Neural cell (in vitro differentiated cells): ENCODE data around the gene CIT. TPM values are rescaled to one million over a fixed set of nuclear protein-coding genes. Genes with fewer than 3 reads are reported as not detected.

ENCODE experiments used
- H2AFZ ChIP-seq: fragments of 200-600, 300-800 bp; sonication (generic), shearing (Covaris generic); 2 replicates; pipeline ENCODE4 v1.6.0; 2014; ENCODE audit warnings: low read depth, mild to moderate bottlenecking, antibody characterized with exemption, low read length, moderate library complexity
- H3F3A ChIP-seq: fragments of 200-600 bp; shearing (Covaris generic); 2 replicates; pipeline ENCODE4 v1.6.1; 2016; ENCODE audit warnings: mild to moderate bottlenecking, moderate library complexity, mixed read lengths, antibody characterized with exemption, low read length; ENCODE audit not compliant: insufficient read depth, poor library complexity, severe bottlenecking
- H3K27ac ChIP-seq: fragments of 200-600, 300-800 bp; sonication (generic), shearing (Covaris generic); 2 replicates; pipeline ENCODE4 v1.5.1; 2014; ENCODE audit warnings: mild to moderate bottlenecking, low read length, moderate library complexity
- H3K27me3 ChIP-seq: fragments of 300-800, 200-600 bp; sonication (generic), shearing (Covaris generic); 2 replicates; pipeline ENCODE4 v1.6.0; 2014; ENCODE audit warnings: mild to moderate bottlenecking, low read depth, low read length, moderate library complexity; ENCODE audit not compliant: insufficient read depth
- H3K36me3 ChIP-seq: fragments of 300-800, 200-600 bp; sonication (generic), shearing (Covaris generic); 2 replicates; pipeline ENCODE4 v1.5.1; 2014; ENCODE audit warnings: mild to moderate bottlenecking, antibody characterized with exemption, low read length, moderate library complexity; ENCODE audit not compliant: insufficient read depth
- H3K4me2 ChIP-seq: fragments of 300-800, 200-600 bp; sonication (generic), shearing (Covaris generic); 2 replicates; pipeline ENCODE4 v1.6.0; 2014; ENCODE audit warnings: mild to moderate bottlenecking, low read length
- H3K4me3 ChIP-seq: fragments of 300-800, 200-600 bp; sonication (generic), shearing (Covaris generic); 2 replicates; pipeline ENCODE4 v1.5.1; 2014; ENCODE audit warnings: mild to moderate bottlenecking, low read length, moderate library complexity
- H3K79me2 ChIP-seq: fragments of 200-600 bp; shearing (Covaris generic); replicated peaks from 2 replicates; pipeline ENCODE4 v1.6.0; 2014; ENCODE audit warnings: mild to moderate bottlenecking, low read length, moderate library complexity; ENCODE audit not compliant: insufficient read depth
- H3K9ac ChIP-seq: fragments of 300-800, 200-600 bp; sonication (generic), shearing (Covaris generic); 2 replicates; pipeline ENCODE4 v1.6.1; 2016; ENCODE audit warnings: mild to moderate bottlenecking, low read length, mixed read lengths
- H3K9me2 ChIP-seq: fragments of 200-600 bp; shearing (Covaris generic); 2 replicates; pipeline ENCODE4 v1.6.1; 2016; ENCODE audit warnings: mild to moderate bottlenecking, low read length, mixed read lengths; ENCODE audit not compliant: insufficient read depth
- H3K9me3 ChIP-seq: fragments of 200-600, 300-800 bp; sonication (generic), shearing (Covaris generic); 2 replicates; pipeline ENCODE4 v1.6.1; 2016; ENCODE audit warnings: mild to moderate bottlenecking, mixed run types, low read length, moderate library complexity, mixed read lengths
- H4K20me1 ChIP-seq: fragments of 200-600 bp; shearing (Covaris generic); 2 replicates; pipeline ENCODE4 v1.6.1; 2016; ENCODE audit warnings: mild to moderate bottlenecking, mixed run types; ENCODE audit not compliant: insufficient read depth
- CTCF ChIP-seq: fragments of 450-650 bp; IDR thresholded peaks from 2 replicates; pipeline ENCODE4 v1.5.1; 2014; ENCODE audit warnings: antibody characterized with exemption, mild to moderate bottlenecking, moderate library complexity; ENCODE audit not compliant: poor library complexity, severe bottlenecking
- EP300 ChIP-seq: fragments of 450-650 bp; conservative IDR thresholded peaks from 2 replicates; pipeline ENCODE4 v1.6.1; 2014; ENCODE audit warnings: antibody characterized with exemption, mild to moderate bottlenecking, moderate library complexity; ENCODE audit not compliant: poor library complexity, severe bottlenecking
- EZH2 ChIP-seq: fragments of 200-600, 300-800 bp; shearing (Covaris generic), sonication (generic); IDR thresholded peaks from 2 replicates; pipeline ENCODE4 v1.6.1; 2014; ENCODE audit warnings: antibody characterized with exemption, low read length, borderline replicate concordance, mild to moderate bottlenecking; ENCODE audit not compliant: insufficient read depth, poor library complexity, severe bottlenecking
- MXI1 ChIP-seq: fragments of 450-650 bp; conservative IDR thresholded peaks from 2 replicates; pipeline ENCODE4 v1.6.1; 2014; ENCODE audit warnings: antibody characterized with exemption, mild to moderate bottlenecking; ENCODE audit not compliant: poor library complexity, severe bottlenecking
- POLR2AphosphoS5 ChIP-seq: IDR thresholded peaks from 2 replicates; pipeline ENCODE4 v1.6.1; 2012
- RAD21 ChIP-seq: fragments of 450-650 bp; conservative IDR thresholded peaks from 2 replicates; pipeline ENCODE4 v1.6.1; 2014; ENCODE audit warnings: antibody characterized with exemption, mild to moderate bottlenecking, moderate library complexity
- SMC3 ChIP-seq: fragments of 450-650 bp; conservative IDR thresholded peaks from 2 replicates; pipeline ENCODE4 v1.6.1; 2014; ENCODE audit warnings: antibody characterized with exemption, mild to moderate bottlenecking, moderate library complexity; ENCODE audit not compliant: poor library complexity
- TAF1 ChIP-seq: IDR thresholded peaks from 2 replicates; pipeline ENCODE4 v1.6.1; 2012; ENCODE audit warnings: low read depth
- polyA plus RNA-seq: library from polyadenylated mRNA; depleted of rRNA; stranded (reverse); fragments of >200 nt; gene quantifications from 2 replicates; pipeline ENCODE4 v1.2.3, GENCODE V29; 2014
- TF ChIP-seq, protein P1 (sequence below): IDR thresholded peaks from 2 replicates; pipeline ENCODE4 v1.6.1; 2012; ENCODE audit warnings: borderline replicate concordance

Gene CIT
- polyA plus RNA-seq, 1 donor from 2014 or later: 3.3 TPM

- H2AFZ ChIP-seq: no peak overlapping the region
- no peaks in the 10 kb centered on the region for H3K9me2 ChIP-seq
- no peak overlapping the region for H3K9ac ChIP-seq
- TF ChIP-seq EP300 (no peak), SMC3 (no peak), EZH2 (no peak), POLR2AphosphoS5 (no peak), MXI1 (no peak), CTCF (no peak)
- TF ChIP-seq, protein P1, sequence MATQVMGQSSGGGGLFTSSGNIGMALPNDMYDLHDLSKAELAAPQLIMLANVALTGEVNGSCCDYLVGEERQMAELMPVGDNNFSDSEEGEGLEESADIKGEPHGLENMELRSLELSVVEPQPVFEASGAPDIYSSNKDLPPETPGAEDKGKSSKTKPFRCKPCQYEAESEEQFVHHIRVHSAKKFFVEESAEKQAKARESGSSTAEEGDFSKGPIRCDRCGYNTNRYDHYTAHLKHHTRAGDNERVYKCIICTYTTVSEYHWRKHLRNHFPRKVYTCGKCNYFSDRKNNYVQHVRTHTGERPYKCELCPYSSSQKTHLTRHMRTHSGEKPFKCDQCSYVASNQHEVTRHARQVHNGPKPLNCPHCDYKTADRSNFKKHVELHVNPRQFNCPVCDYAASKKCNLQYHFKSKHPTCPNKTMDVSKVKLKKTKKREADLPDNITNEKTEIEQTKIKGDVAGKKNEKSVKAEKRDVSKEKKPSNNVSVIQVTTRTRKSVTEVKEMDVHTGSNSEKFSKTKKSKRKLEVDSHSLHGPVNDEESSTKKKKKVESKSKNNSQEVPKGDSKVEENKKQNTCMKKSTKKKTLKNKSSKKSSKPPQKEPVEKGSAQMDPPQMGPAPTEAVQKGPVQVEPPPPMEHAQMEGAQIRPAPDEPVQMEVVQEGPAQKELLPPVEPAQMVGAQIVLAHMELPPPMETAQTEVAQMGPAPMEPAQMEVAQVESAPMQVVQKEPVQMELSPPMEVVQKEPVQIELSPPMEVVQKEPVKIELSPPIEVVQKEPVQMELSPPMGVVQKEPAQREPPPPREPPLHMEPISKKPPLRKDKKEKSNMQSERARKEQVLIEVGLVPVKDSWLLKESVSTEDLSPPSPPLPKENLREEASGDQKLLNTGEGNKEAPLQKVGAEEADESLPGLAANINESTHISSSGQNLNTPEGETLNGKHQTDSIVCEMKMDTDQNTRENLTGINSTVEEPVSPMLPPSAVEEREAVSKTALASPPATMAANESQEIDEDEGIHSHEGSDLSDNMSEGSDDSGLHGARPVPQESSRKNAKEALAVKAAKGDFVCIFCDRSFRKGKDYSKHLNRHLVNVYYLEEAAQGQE: no peak
- H4K20me1 ChIP-seq: no peaks in the 10 kb centered on the region
- H3K79me2 ChIP-seq: no peaks in the 10 kb centered on the region
- H3K27ac ChIP-seq: no peak overlapping the region
- H3F3A ChIP-seq: no peaks in the 10 kb centered on the region
- H3K4me2 ChIP-seq: no peak overlapping the region
- no peaks in the 10 kb centered on the region for H3K9me3 ChIP-seq
- H3K27me3 ChIP-seq: no peaks in the 10 kb centered on the region
- no peak overlapping the region for H3K4me3 ChIP-seq
- no peaks in the 10 kb centered on the region for H3K36me3 ChIP-seq
Measured at GRCh38 chr12:119772431-119772830, 104.7 kb downstream of the CIT start.

GRCh38 chr12:119770146-119770545, 107.0 kb downstream of the CIT start:
- Histone ChIP-seq H3K9ac (no peak overlapping the region), H3K27ac (no peak overlapping the region)
- TF ChIP-seq SMC3 (no peak), EZH2 (no peak), RAD21 (no peak), EP300 (no peak), CTCF (no peak), TAF1 (no peak), POLR2AphosphoS5 (no peak), MXI1 (no peak)
- TF ChIP-seq, protein P1: no peak

More at GRCh38 chr12:119770146-119770545, 107.0 kb downstream of the CIT start:
- no peak overlapping the region for H2AFZ ChIP-seq
- H3K4me2 ChIP-seq: no peak overlapping the region
- no peaks in the 10 kb centered on the region for H3K36me3 ChIP-seq
- no peaks in the 10 kb centered on the region for H3K79me2 ChIP-seq
- H3K9me3 ChIP-seq: no peaks in the 10 kb centered on the region
- H3F3A ChIP-seq: no peaks in the 10 kb centered on the region
- no peaks in the 10 kb centered on the region for H3K9me2 ChIP-seq
- no peaks in the 10 kb centered on the region for H4K20me1 ChIP-seq
- no peak overlapping the region for H3K4me3 ChIP-seq
- no peaks in the 10 kb centered on the region for H3K27me3 ChIP-seq
